ENCODE data around the gene RAB1A. TPM values are rescaled to one million over a fixed set of nuclear protein-coding genes. Genes with fewer than 3 reads are reported as not detected.

Gene RAB1A
- total RNA-seq, 1 donor from 2014 or later: 143 TPM

GRCh38 chr2:65097844-65098243, 32.1 kb downstream of the RAB1A start:
- DNase-seq (ENCODE audit: extremely low read depth, low read depth, low spot score): no peak

GRCh38 chr2:65096948-65097347, 33.0 kb downstream of the RAB1A start:
- no peak for DNase-seq (ENCODE audit: extremely low read depth, low read depth, low spot score)

GRCh38 chr2:65093211-65093610, 36.7 kb downstream of the RAB1A start:
- no peak for DNase-seq (ENCODE audit: extremely low read depth, low read depth, low spot score)

GRCh38 chr2:65092791-65093190, 37.1 kb downstream of the RAB1A start:
- DNase-seq (ENCODE audit: extremely low read depth, low read depth, low spot score): no peak

- no peak for DNase-seq (ENCODE audit: extremely low read depth, low read depth, low spot score)
Measured at GRCh38 chr2:65085148-65085547, 44.8 kb downstream of the RAB1A start.

GRCh38 chr2:65081232-65081685, 48.6 kb downstream of the RAB1A start:
- no peak for DNase-seq (ENCODE audit: extremely low read depth, low read depth, low spot score)

- DNase-seq (ENCODE audit: extremely low read depth, low read depth, low spot score): no peak
Measured at GRCh38 chr2:65079017-65079416, 50.9 kb downstream of the RAB1A start.

- DNase-seq (ENCODE audit: extremely low read depth, low read depth, low spot score): no peak
Measured at GRCh38 chr2:65077898-65078297, 52.0 kb downstream of the RAB1A start.

GRCh38 chr2:65076345-65076710, 53.6 kb downstream of the RAB1A start:
- DNase-seq (ENCODE audit: extremely low read depth, low read depth, low spot score): no peak

- no peak for DNase-seq (ENCODE audit: extremely low read depth, low read depth, low spot score)
Measured at GRCh38 chr2:65075605-65076344, 54.1 kb downstream of the RAB1A start.

- DNase-seq (ENCODE audit: extremely low read depth, low read depth, low spot score): no peak
Measured at GRCh38 chr2:65075176-65075575, 54.7 kb downstream of the RAB1A start.

GRCh38 chr2:65073879-65074565, 55.9 kb downstream of the RAB1A start:
- DNase-seq (ENCODE audit: extremely low read depth, low read depth, low spot score): no peak

GRCh38 chr2:65072181-65072970, 57.5 kb downstream of the RAB1A start:
- no peak for DNase-seq (ENCODE audit: extremely low read depth, low read depth, low spot score)

GRCh38 chr2:65071499-65072180, 58.3 kb downstream of the RAB1A start:
- no peak for DNase-seq (ENCODE audit: extremely low read depth, low read depth, low spot score)

- DNase-seq (ENCODE audit: extremely low read depth, low read depth, low spot score): no peak
Measured at GRCh38 chr2:65070856-65071255, 59.0 kb downstream of the RAB1A start.

- DNase-seq (ENCODE audit: extremely low read depth, low read depth, low spot score): no peak
Measured at GRCh38 chr2:65070172-65070830, 59.6 kb downstream of the RAB1A start.

- no peak for DNase-seq (ENCODE audit: extremely low read depth, low read depth, low spot score)
Measured at GRCh38 chr2:65069439-65069824, 60.5 kb downstream of the RAB1A start.

- no peak for DNase-seq (ENCODE audit: extremely low read depth, low read depth, low spot score)
Measured at GRCh38 chr2:65067806-65068553, 61.9 kb downstream of the RAB1A start.

GRCh38 chr2:65064728-65065552, 65.0 kb downstream of the RAB1A start:
- no peak for DNase-seq (ENCODE audit: extremely low read depth, low read depth, low spot score)
